CD4-positive, alpha-beta T cell treated with Interleukin-6 for 4 hours (primary cell): ENCODE measurements around the gene ATP5PO.

Experiments used
- DNase-seq: peaks from one replicate; pipeline ENCODE4 v3.0.0-alpha.2; 2020; ENCODE audit warnings: mixed read lengths

The ATP5PO gene, protein sequence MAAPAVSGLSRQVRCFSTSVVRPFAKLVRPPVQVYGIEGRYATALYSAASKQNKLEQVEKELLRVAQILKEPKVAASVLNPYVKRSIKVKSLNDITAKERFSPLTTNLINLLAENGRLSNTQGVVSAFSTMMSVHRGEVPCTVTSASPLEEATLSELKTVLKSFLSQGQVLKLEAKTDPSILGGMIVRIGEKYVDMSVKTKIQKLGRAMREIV

DNA sequence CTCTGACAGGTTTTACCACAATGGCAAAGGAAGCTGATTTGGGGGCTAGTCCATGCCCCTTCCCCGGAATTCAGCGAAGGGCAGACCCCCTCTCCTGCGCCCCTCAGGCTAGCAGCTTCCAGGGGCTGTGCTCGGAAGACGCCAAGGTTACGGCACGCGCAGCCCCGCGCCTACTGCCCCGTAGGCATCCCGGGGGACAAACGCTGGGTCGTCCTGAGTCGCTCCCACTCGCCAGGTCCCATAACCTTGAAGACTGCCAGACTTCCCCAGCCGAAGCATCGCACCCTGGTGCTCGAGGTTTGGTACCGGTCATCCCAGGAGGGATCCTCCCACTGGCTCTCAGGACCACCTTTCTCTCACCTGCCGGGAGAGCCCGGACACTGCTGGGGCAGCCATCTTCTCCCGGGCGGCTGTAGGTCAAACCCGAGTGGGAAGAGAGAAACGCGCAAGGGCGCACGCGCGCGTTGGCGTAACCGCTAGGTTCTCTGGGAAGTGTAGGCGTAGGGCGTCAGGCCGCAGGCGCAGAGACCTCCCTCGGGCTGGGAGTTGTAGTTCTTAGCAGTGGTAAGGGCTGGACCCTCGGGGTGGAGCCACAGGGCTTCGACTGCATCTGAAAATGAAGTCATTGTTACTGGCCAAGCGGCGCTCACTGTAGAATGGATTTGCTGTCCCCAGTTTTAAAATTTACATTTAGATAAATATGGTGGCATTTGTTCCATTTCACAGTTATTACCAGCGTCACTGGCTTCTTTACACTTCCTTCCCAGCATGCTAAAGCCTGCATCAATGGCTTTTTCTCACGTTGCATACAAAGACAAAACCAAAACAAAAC is at the start of gene ATP5PO:
TSS of gene ATP5PO (minus strand) at position 437 of the 832 bp plus-strand sequence. CDS start at position 396, 41 bp downstream.
- peak; percentile 98 for DNase-seq

DNA sequence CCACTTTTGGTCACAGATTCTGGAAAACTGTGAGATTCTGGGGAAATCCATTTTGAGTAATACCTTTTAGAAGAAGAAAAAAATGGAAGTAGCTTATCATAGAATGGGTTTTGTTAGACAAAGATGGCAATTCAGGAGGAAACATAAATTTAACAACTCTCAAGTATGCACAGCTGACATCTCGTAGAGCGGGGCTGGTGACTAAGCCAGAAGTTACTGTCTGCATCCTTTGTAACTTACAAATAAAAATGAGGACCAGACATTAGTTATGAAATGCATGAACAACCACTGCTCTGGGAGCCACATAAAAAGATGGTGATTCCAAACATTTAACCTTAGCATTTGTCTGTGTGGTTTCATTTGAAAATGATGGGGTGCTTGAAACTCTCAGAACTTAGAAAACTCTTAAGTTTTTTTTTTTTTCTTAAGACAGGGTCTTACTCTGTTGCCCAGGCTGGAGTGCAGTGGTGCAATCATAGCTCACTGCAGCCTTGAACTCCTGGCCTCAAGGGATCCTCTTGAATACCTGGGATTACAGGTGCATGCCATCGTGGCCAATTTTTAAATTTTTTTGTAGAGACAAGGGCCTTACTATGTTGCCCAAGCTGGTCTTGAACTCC is 49.2 kb upstream of the ATP5PO start:
- peak; percentile 30 for DNase-seq

DNA sequence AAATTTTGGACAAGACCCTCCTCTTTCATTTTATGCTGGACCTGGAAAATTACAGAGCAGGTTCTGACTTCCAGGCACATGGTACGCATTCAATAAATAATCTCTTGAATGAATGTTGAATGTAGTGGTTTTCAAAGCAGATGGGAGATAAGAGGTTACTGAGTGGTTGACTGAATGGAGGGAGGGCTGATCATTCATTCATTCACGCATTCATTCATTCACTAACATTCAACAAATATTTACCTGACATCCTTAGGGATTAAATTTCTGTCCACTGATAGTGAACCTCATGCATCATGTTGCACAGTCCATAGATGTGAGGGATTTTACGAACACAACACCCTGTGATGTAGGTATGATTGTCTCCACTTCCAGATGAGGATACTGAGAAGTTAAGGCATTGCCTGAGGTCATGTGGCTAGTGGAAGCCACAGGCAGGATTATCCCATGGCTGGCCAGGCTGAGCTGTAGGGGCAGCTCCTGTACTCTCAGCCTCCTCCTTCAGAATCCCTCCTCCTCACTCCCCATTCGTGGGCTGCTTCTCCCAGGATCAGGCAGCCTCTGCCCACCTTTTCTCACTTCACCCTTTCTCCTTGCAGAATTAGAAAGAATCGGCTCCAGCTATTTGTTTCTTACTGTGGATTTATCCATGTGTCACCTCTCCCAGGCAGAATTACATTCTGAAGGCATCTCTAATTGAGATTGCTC is 48.4 kb upstream of the ATP5PO start:
- DNase-seq: no peak

DNA sequence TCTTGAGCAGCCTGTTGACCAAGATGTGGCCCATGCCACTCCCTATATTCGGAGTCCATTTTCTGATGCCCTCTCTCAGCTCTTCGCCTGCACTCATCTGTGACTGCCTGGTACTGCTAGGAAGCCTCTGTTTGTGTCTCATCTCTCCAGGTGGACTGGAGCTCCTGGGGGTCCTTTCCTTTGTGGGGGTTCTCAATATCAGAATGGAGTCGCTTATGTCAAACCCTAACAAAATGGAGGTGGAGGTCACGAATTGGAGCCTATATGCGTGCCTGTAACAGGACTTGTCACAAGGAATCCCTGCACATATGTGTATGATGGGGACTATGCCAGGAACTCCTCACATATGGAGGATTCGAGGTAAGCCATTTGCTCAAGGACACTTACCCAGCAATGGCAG is 46.7 kb upstream of the ATP5PO start:
- DNase-seq: no peak

DNA sequence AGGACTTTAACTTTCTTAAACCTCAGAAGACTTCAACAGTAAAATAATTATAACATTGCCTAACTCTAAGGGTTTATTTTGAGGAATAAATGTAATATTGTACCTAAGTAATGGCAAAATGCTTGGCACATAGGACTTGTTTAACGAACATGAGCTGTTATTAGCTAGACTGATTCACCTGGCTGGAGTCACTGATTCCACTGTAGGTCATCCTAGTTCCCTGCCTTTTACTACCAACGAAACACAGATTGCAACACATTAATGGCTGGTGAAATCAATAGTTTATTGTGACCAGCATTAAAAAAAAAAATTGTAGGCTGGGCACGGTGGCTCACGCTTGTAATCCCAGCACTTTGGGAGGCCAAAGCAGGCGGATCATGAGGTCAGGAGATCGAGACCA is 45.5 kb upstream of the ATP5PO start:
- DNase-seq: no peak

DNA sequence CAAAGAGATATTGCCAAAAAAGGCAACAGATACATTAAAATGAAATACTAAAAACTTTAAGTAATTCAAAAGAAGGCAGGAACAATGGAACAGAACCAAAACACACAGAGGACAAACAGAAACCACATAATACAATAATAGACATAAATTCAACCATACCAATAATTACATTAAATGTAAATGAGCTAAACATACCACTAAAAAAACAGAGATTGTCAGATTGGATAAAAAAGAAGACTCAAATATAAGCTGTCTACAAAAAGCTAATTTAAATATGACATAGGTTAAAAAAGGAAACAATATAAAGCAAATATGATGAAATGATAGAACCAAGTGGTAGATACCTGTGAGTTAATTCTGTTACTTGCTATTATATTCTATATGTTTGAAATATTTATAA is 44.1 kb upstream of the ATP5PO start:
- DNase-seq: no peak

DNA sequence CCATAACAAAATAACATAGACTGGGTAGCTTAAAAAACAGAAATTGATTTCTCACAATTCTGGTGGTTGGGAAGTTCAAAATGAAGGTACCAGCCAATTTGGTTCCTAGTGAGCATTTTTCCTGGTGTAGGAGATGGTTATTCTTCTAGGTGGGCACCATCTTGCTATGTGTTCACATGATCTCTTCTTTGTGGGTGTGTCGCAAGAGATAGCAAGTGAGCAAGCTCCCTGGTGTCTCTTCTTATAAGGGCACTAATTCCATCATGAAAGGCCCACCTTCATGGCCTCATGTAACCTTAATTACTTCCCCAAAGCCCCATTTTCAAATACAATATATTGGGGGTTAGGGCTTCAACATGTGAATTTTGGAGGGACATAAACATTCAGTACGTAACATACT is 38.8 kb upstream of the ATP5PO start:
- no peak for DNase-seq

DNA sequence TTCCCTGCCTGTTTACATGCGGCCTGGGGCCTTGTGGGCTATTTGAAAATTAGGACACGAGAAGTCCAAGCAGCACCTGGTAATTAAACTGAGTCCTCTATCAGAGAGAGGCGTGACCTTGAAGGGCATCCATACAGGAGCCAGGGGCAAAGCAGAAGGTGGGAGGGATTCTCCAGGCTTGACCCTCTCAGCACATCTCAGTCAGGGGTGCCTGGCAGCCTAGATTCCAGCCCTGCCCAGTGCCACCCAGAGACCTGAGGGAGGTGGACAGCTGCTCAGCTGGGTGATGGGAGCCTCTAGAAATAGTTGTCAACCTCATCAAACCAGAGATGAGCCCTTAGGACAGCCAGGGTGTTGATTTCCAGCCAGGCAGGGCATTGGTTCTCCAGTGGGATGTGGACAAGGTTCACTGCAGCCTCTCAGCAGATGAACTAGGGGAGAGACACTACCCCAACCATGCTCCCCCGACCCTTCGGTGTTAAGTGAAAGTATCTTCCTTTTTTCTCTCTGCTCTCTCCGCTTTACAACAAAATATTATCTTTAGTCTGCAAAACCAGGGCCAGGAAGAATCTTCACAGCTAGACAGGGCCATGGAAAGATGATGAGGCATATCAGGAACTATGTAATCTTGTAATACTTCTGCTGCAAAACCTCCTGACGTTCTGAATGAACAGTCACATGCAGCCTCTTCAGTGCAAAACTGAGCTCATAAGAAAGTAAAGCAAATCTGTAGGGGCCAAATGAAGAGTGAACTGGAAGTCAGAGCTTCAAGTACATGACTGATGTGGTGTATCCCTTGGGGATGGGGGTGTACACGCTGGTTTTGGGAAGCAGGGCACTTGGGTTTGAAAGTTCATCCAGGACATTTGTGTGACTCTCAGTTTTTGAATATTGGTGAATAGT is 35.9 kb upstream of the ATP5PO start:
- peak; percentile 18 for DNase-seq

DNA sequence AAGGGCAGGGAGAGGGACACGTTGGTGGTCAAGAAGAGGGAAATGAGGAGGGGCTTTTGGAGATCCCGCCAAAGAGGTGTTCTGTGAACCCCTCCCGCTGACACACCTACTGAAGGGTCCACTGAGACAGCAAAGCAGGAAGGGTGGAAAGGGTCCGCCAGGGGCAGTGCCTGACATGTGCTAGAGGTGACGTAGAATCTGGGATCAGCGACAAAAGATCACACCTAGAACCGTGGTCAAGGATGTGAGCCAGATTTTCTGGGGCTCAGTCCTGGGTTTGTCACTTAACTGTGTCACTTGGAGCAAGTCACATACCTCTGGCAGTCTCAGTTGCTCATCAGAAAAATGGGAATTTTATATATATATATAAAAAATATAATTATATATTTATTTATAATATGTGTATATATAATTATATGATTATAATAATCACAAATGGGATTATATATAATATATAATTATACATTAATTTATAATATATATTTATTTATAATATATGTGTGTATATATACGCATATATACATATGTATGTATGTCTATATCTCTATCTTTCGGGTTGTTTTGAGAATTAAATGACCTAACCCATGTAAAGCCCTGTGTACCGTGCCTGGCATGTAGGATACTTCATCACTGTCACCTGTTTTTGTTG is 35.0 kb upstream of the ATP5PO start:
- peak; percentile 26 for DNase-seq

DNA sequence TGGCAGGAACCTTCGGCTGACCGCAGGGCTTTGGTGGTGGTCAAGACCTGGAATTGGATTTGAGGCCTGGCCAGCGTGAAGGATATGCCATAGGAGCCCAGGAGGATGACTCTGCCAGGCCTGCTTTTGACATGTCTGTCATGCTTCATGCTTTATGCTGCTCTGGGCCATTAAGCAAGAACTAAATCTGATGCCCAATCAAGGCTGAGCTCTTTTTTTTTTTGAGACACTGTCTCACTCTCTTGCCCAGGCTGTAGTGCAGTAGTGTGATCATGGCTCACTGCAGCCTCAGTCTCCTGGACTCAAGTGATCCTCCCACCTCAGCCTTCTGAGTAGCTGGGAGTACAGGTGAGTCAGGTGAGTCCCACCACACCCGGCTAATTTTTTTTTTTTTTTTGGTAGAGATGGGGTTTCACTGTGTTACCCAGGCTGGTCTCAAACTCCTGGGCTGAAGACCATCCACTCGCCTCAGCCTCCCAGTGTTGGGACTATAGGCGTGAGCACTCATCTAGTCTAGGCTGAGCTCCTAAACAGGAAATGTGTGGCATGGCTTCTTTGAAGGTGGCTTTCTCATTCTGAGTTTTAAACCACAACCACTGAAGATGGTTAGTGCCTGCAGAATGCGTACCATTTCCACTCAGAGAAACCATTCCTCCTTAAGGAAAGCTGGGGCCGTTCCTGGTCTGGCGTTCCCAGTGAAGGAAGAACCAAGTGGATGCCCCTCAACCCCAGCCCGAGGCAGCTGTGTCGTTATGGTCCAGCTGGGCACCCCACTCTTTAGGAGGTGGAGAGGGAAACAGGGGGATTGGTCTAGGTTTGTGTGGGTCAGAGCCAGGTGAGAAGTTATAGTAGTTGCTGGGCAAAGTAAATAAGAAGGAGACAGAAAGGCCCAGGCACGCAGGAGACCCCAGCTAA is 34.2 kb upstream of the ATP5PO start:
- peak; percentile 74 for DNase-seq

DNA sequence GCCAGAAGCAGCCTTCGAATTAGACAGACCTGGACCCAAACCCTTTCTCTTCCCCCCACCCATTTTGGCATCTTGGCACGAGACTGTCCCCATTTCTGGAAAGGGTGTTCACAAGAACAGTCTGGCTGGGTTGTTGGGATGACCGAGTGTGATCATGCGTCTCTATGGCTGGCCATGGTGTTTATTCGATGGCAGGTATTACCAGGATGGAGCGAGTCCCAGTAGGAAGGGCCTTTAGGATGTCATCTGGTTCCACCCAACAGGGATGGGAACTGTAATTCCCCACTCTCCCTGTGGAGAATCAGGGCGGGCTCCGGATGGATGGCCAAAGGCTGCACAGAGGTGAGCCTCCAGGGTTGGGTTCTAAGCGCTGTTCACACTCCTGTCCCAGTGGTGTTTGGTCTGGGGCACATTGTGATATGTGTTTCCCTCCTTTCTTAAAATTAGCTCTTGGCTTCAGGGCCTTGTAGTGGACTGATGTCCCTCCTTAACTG is 33.4 kb upstream of the ATP5PO start:
- DNase-seq: no peak

DNA sequence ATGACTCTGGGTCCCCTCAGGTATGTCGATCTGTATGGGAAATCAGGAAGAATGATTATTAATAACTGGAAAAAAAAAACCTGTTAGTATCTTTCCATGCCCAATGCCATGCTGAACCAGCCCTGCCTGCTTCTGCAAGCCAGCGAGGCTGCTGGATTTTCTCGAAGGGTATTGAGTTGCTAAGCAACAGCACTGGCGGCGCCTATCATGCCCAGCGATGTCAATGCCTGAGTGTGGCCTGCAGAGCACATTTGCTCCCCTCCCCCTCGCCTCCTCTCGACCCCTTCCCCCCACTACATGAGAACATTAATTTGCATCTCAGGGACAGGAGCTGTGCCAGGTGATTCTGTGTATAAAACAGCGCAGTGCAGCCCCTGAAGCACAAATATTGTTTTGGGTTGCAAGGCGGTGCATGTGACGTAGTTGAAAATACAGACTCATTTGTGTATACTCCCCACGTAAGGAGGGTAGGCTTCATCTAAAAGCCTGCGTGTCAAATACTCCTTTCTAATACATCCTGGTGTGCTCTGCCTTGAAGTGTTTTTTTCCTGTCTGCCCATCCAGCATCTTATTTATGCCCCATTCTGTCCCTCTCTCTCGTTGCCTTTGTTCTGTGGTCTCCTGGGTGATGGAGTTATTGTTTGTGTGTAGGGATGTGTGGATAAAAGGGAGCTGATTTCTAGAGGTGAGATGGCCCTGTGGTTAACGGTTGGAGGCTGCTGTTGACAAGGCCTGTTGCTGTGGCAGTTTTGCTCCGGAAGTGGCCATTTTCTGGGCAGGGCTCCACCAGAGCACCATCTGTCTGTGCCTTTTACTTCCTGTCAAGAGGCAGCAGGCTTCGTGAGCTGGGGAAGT is 32.7 kb upstream of the ATP5PO start:
- DNase-seq: peak; percentile 89

DNA sequence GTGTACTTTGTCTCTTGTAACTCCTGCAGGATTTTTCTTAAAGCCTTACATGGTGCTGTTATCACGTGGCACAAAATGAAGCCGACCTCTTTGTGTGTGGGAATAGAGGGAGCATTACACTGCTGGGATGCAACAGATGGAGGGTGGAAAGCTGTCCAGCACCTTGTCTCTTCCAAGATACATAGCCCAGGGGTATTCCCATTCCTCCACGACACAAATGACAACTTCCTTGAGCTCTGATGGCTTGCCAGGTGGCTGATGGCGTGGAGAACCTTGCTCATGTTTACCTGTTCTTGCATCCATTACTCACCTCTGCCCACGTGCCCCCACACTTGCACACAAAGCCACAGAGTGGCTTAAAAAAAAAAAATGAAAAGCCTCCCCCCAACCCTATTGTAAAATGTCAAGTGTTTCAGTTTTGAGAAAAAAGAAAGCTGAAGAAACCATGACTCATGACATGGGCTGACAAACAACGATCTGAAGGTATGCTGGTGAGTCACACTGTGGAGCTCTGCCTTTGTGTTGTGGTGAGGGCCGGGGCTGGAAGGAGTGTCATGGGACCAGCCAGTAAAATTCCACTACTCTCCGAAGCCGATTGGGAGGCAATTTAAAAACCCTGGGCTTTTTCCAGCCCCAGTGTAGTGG is 32.0 kb upstream of the ATP5PO start:
- DNase-seq: peak; percentile 89

DNA sequence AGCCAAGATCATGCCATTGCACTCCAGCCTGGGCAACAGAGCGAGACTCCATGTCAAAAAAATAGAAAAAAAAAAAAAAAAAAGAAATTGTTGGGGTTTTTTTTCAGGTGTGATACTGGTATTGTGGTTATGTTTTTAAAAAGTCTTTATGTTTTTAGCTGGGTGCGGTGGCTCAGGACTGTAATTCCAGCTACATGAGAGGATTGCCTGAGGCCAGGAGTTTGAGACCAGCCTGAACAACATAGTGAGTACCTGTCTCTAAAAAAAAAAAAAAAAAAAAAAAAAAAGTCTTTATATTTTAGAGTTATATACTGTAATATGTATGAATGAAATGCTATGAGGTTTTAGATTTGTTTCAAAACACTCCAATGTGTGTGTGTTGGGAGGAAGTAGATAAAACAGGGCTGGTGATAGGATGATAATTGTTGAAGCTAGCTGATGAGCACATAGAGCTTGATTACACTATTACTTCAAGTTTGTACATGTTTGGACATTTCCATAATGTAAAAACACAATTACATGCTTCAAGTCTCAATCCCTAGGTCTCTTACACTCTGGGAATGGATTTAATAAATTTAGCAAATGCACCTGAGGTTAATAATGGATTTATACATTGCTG is 30.2 kb upstream of the ATP5PO start:
- peak; percentile 45 for DNase-seq

DNA sequence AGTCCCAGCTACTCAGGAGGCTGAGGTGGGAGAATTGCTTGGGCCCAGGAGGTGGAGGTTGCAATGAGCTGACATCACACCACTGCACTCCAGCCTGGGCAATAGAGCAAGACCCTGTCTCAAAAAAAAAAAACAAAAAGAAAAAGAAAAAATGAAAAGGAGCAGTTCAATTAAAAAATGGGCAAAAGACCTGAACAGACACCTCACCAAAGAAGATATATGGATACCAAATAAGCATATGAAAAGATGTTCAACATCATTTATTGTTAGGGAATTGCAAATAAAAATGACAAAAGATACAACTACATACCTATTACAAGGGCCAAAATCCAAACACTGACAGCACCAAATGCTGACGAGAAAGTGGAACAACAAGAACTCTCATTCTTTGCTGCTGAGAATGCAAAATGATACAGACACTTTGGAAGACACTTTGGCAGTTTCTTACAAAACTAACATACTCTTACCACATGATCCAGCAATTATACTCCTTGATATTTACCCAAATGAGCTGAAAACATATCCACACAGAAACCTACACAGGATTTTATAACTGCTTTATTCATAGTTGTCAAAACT is 28.7 kb upstream of the ATP5PO start:
- DNase-seq: no peak

DNA sequence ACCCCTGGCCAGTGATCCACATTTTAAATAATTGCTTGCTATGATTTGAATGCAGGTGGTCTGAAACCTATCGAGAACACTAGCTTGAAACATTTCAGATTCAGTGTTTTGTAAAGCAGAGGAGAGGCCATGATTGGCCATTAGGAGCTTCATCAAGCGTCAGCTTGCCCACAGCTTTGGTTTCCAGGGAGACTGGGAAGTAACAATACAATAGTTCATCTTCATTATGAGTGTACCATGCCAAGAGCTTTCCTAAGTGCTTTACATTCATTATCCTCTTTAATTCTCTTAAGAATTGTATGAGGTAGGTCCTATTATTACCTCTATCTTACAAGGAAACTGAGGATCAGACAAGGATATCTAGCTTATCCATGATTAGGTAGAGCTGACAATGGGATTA is 27.7 kb upstream of the ATP5PO start:
- no peak for DNase-seq

DNA sequence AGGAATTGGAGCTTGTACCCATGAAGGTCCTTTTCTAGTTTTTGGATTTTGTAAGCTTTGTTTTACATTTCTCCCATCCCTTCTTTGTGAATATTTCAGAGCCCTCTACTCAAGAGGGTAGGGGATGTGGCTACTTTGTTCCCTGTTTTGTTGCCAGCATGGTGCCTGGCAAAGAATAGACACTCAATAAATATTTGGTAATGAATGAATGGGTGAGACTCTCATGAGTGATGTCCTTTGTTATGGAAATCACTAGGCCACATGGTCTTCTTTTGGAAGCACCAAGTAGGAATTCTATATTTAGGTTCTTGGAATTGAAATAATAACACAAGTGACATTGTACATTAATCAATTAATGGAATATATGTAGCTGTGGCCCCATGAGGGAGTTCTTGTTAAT is 26.8 kb upstream of the ATP5PO start:
- no peak for DNase-seq

DNA sequence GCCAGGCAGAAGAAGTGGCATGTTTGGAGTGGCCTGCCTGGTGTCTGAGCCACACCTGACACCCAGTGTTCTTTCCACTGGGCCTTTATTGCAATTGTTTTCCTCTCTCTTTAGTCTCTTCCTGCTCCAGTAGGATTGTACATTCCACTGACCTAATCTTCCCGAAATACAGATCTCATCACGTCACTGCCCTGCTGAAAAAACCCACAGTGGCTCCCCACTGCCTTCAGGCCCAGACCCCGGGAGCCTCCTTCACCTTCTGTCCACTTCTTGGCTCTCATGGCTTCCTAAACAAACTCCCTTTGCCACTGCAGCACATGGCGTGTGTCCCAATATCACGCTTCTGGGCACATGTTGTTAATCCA is 25.3 kb upstream of the ATP5PO start:
- no peak for DNase-seq
